GM19328 (cell line): ENCODE data around the gene TSPAN3.

Experiments
- ATAC-seq: cut with Tn5 transposase; IDR thresholded peaks from one replicate; pipeline ENCODE4 v1.9.1; 2021; ENCODE audit warnings: mild to moderate bottlenecking, moderate library complexity; ENCODE audit not compliant: unreplicated experiment

TSPAN3 gene

GRCh38 chr15:76993114-76993725 is 77.7 kb downstream of the TSPAN3 start:
- no peak for ATAC-seq

- ATAC-seq, result no peak
These were observed 78.9 kb downstream of the TSPAN3 start for GRCh38 chr15:76991741-76992645.
